HEK293T (cell line): ENCODE measurements around the gene LARGE1.

Source experiments
- CTCF ChIA-PET: fragments of 350-600 bp; formaldehyde crosslinking; extraction: SDS; loops from one replicate; lab custom pipeline; 2021; ENCODE audit warnings: antibody characterized with exemption, inconsistent platforms; lab: Yijun Ruan, JAX
- POLR2A ChIA-PET: fragments of 350-600 bp; formaldehyde crosslinking; extraction: SDS; loops from one replicate; lab custom pipeline; 2020; ENCODE audit warnings: antibody characterized with exemption, inconsistent platforms; lab: Yijun Ruan, JAX
- DNase-seq: peaks from one replicate; pipeline ENCODE4 v3.0.0; 2012; ENCODE audit warnings: mixed read lengths; ENCODE audit errors: extremely low spot score
- ARNT ChIP-seq: fragments of 450-650 bp; IDR thresholded peaks from 2 replicates; pipeline ENCODE4 v1.6.1; 2017; ENCODE audit warnings: mild to moderate bottlenecking
- BHLHE40 ChIP-seq: fragments of 450-650 bp; IDR thresholded peaks from 2 replicates; pipeline ENCODE4 v1.6.1; 2016; ENCODE audit warnings: mild to moderate bottlenecking, moderate library complexity, borderline replicate concordance
- CTBP1 ChIP-seq: fragments of 450-650 bp; IDR thresholded peaks from 2 replicates; pipeline ENCODE4 v1.6.1; 2016; ENCODE audit warnings: borderline replicate concordance
- ELF4 ChIP-seq: fragments of 450-650 bp; IDR thresholded peaks from 2 replicates; pipeline ENCODE4 v1.6.1; 2017; ENCODE audit warnings: antibody characterized with exemption
- FOXA1 ChIP-seq: fragments of 450-650 bp; IDR thresholded peaks from 2 replicates; pipeline ENCODE4 v1.6.1; 2016; ENCODE audit warnings: mild to moderate bottlenecking
- FOXK2 ChIP-seq: fragments of 450-650 bp; IDR thresholded peaks from 2 replicates; pipeline ENCODE4 v1.6.1; 2016; ENCODE audit warnings: mild to moderate bottlenecking
- FOXM1 ChIP-seq: fragments of 450-650 bp; IDR thresholded peaks from 2 replicates; pipeline ENCODE4 v1.6.1; 2017; ENCODE audit warnings: mild to moderate bottlenecking, borderline replicate concordance
- HDGF ChIP-seq: fragments of 450-650 bp; IDR thresholded peaks from 2 replicates; pipeline ENCODE4 v1.6.1; 2017; ENCODE audit warnings: antibody characterized with exemption, borderline replicate concordance
- L3MBTL2 ChIP-seq: fragments of 450-650 bp; conservative IDR thresholded peaks from 2 replicates; pipeline ENCODE4 v1.6.1; 2016; ENCODE audit warnings: mild to moderate bottlenecking
- LEF1 ChIP-seq: fragments of 450-650 bp; IDR thresholded peaks from 2 replicates; pipeline ENCODE4 v1.6.1; 2017; ENCODE audit warnings: mild to moderate bottlenecking, borderline replicate concordance
- NFRKB ChIP-seq: fragments of 450-650 bp; IDR thresholded peaks from 2 replicates; pipeline ENCODE4 v1.6.1; 2016; ENCODE audit warnings: mild to moderate bottlenecking, moderate library complexity
- PKNOX1 ChIP-seq: fragments of 450-650 bp; IDR thresholded peaks from 2 replicates; pipeline ENCODE4 v1.6.1; 2016
- SP1 ChIP-seq: fragments of 450-650 bp; IDR thresholded peaks from 2 replicates; pipeline ENCODE4 v1.6.1; 2017
- SUZ12 ChIP-seq: fragments of 450-650 bp; IDR thresholded peaks from 2 replicates; pipeline ENCODE4 v1.6.1; 2016; ENCODE audit warnings: mild to moderate bottlenecking
- TARDBP ChIP-seq: fragments of 450-650 bp; IDR thresholded peaks from 2 replicates; pipeline ENCODE4 v1.6.1; 2016
- ZNF384 ChIP-seq: fragments of 450-650 bp; IDR thresholded peaks from 2 replicates; pipeline ENCODE4 v1.6.1; 2016

Gene LARGE1

GRCh38 chr22:33331017-33331416 is 589.3 kb downstream of the LARGE1 start:
- no peak for TF ChIP-seq SUZ12
- no peak for TF ChIP-seq FOXM1
- TF ChIP-seq ELF4, result no peak
- no peak for TF ChIP-seq ARNT
- TF ChIP-seq HDGF, result no peak
- no peak for TF ChIP-seq TARDBP
- no peak for TF ChIP-seq SP1
- POLR2A ChIA-PET, result no interaction called here
- CTCF ChIA-PET, result interaction anchor here (0.7 kb wide), 1 partner anchor 12 kb away, joined by 3 read pairs; no protein-coding TSS in a partner anchor
- DNase-seq, result no peak

GRCh38 chr22:33330534-33330933 is 589.7 kb downstream of the LARGE1 start:
- no peak for DNase-seq
- TF ChIP-seq CTBP1, result no peak
- no peak for TF ChIP-seq HDGF
- no peak for TF ChIP-seq BHLHE40
- TF ChIP-seq ZNF384, result no peak
- CTCF ChIA-PET, result interaction anchor here (0.7 kb wide), 1 partner anchor 13 kb away, joined by 3 read pairs; no protein-coding TSS in a partner anchor
- POLR2A ChIA-PET, result no interaction called here

- DNase-seq, result no peak
- POLR2A ChIA-PET, result no interaction called here
- TF ChIP-seq SUZ12 (no peak), ELF4 (no peak), FOXK2 (no peak), ARNT (no peak), BHLHE40 (no peak), PKNOX1 (no peak), FOXM1 (no peak), LEF1 (no peak), SP1 (no peak), NFRKB (no peak)
- CTCF ChIA-PET, result no interaction called here
These were observed 590.9 kb downstream of the LARGE1 start for GRCh38 chr22:33329398-33329797.

GRCh38 chr22:33328789-33329296 is 591.4 kb downstream of the LARGE1 start:
- DNase-seq, result no peak
- POLR2A ChIA-PET, result no interaction called here
- TF ChIP-seq CTBP1 (no peak), ELF4 (no peak), L3MBTL2 (no peak), HDGF (no peak), SUZ12 (no peak), ARNT (no peak)
- CTCF ChIA-PET, result interaction anchor here (0.6 to 0.7 kb wide), 2 partner anchors 522 to 634 kb away, joined by 3 read pairs; no protein-coding TSS in a partner anchor

- ChIA-PET POLR2A (no interaction called here), CTCF (no interaction called here)
- TF ChIP-seq ZNF384 (no peak), FOXA1 (no peak), SUZ12 (no peak), PKNOX1 (no peak), SP1 (no peak), FOXK2 (no peak), L3MBTL2 (no peak), HDGF (no peak), BHLHE40 (no peak), ELF4 (no peak), ARNT (no peak), CTBP1 (no peak), FOXM1 (no peak), TARDBP (no peak), LEF1 (no peak), NFRKB (no peak)
- no peak for DNase-seq
These were observed 592.9 kb downstream of the LARGE1 start for GRCh38 chr22:33327348-33327860.

GRCh38 chr22:33326540-33327295 is 593.6 kb downstream of the LARGE1 start:
- no peak for DNase-seq
- ChIA-PET POLR2A (no interaction called here), CTCF (no interaction called here)
- TF ChIP-seq SUZ12 (no peak), BHLHE40 (no peak), ELF4 (no peak), PKNOX1 (no peak), CTBP1 (no peak), L3MBTL2 (no peak), TARDBP (no peak), FOXM1 (no peak), SP1 (no peak), LEF1 (no peak), ZNF384 (no peak), NFRKB (no peak)
